ENCODE measurements around the gene MLF1. TPM values are rescaled to one million over a fixed set of nuclear protein-coding genes. Genes with fewer than 3 reads are reported as not detected.
A peak's percentile ranks its signal among the peaks of the same experiment; 100 is the strongest.

MLF1 gene
- total RNA-seq, 3 donors from 2014 or later, result 8.8 to 10.2 (median 9.6) TPM

GRCh38 chr3:158565076-158565475 lies 5.9 kb upstream of the MLF1 start:
- H3K27ac ChIP-seq, result no peak overlapping the region
- H3K36me3 ChIP-seq, result no peaks in the 10 kb centered on the region
- H3K27me3 ChIP-seq, result no peaks in the 10 kb centered on the region
- no peak for DNase-seq (ENCODE audit: low spot score in 2 of 2)
- intact Hi-C loops (cut with DNase I; ENCODE audit: low total_unique reads), result no loop called here
- H3K4me1 ChIP-seq, result no peaks in the 10 kb centered on the region
- TF ChIP-seq CTCF (IDR thresholded peaks at IDR 0.05) (no peak), POLR2AphosphoS5 (IDR thresholded peaks at IDR 0.05) (no peak), POLR2A (IDR thresholded peaks at IDR 0.05) (no peak)
- no peak overlapping the region for H3K4me3 ChIP-seq
- H3K9me3 ChIP-seq, result no peaks in the 10 kb centered on the region

GRCh38 chr3:158568784-158569183 lies 2.2 kb upstream of the MLF1 start:
- DNase-seq (ENCODE audit: low spot score in 2 of 2), result no peak
- H3K27me3 ChIP-seq, result no peaks in the 10 kb centered on the region
- H3K4me3 ChIP-seq, result no peak overlapping the region
- intact Hi-C loops (cut with DNase I; ENCODE audit: low total_unique reads), result no loop called here
- no peaks in the 10 kb centered on the region for H3K36me3 ChIP-seq
- H3K9me3 ChIP-seq, result no peaks in the 10 kb centered on the region
- no peaks in the 10 kb centered on the region for H3K4me1 ChIP-seq
- TF ChIP-seq POLR2A (IDR thresholded peaks at IDR 0.05) (no peak), POLR2AphosphoS5 (IDR thresholded peaks at IDR 0.05) (no peak)
- H3K27ac ChIP-seq, result no peak overlapping the region

GRCh38 chr3:158569794-158570193 lies 1.2 kb upstream of the MLF1 start:
- intact Hi-C loops (cut with DNase I; ENCODE audit: low total_unique reads), result no loop called here
- TF ChIP-seq CTCF (IDR thresholded peaks at IDR 0.05), result no peak
- TF ChIP-seq POLR2A (IDR thresholded peaks at IDR 0.05), result no peak
- TF ChIP-seq POLR2AphosphoS5 (IDR thresholded peaks at IDR 0.05), result no peak
- H3K27ac ChIP-seq, result no peak overlapping the region
- no peaks in the 10 kb centered on the region for H3K36me3 ChIP-seq
- no peak for DNase-seq (ENCODE audit: low spot score in 2 of 2)
- no peaks in the 10 kb centered on the region for H3K9me3 ChIP-seq
- no peaks in the 10 kb centered on the region for H3K27me3 ChIP-seq
- H3K4me1 ChIP-seq, result no peaks in the 10 kb centered on the region
- no peak overlapping the region for H3K4me3 ChIP-seq

GRCh38 chr3:158571969-158572765 lies 1.2 kb downstream of the MLF1 start:
- Histone ChIP-seq H3K27ac (no peak overlapping the region), H3K36me3 (no peaks in the 10 kb centered on the region), H3K9me3 (no peaks in the 10 kb centered on the region), H3K27me3 (no peaks in the 10 kb centered on the region), H3K4me1 (no peaks in the 10 kb centered on the region), H3K4me3 (peak overlapping the region in 2 of 3 donors; percentile 67 to 77)
- intact Hi-C loops (cut with DNase I; ENCODE audit: low total_unique reads), result no loop called here
- DNase-seq (ENCODE audit: low spot score in 2 of 2), result no peak
- TF ChIP-seq POLR2AphosphoS5 (IDR thresholded peaks at IDR 0.05) (no peak), CTCF (IDR thresholded peaks at IDR 0.05) (no peak), POLR2A (IDR thresholded peaks at IDR 0.05) (no peak)

- no peak for TF ChIP-seq POLR2AphosphoS5 (IDR thresholded peaks at IDR 0.05)
- no peak for TF ChIP-seq CTCF (IDR thresholded peaks at IDR 0.05)
- TF ChIP-seq POLR2A (IDR thresholded peaks at IDR 0.05), result no peak
- no peak overlapping the region for H3K27ac ChIP-seq
- H3K27me3 ChIP-seq, result no peaks in the 10 kb centered on the region
- no peaks in the 10 kb centered on the region for H3K36me3 ChIP-seq
- no peaks in the 10 kb centered on the region for H3K4me1 ChIP-seq
- H3K9me3 ChIP-seq, result no peaks in the 10 kb centered on the region
- DNase-seq (ENCODE audit: low spot score in 2 of 2), result no peak
- intact Hi-C loops (cut with DNase I; ENCODE audit: low total_unique reads), result no loop called here
- no peak overlapping the region for H3K4me3 ChIP-seq
Measured at GRCh38 chr3:158572766-158573060, 1.7 kb downstream of the MLF1 start.
